ENCODE measurements around the gene SMARCD2.
A peak's percentile ranks its signal among the peaks of the same experiment; 100 is the strongest.

The SMARCD2 gene

GRCh38 chr17:63827801-63828221 lies 14.7 kb downstream of the SMARCD2 start:
- peak overlapping the region; percentile 96 for H3K4me3 ChIP-seq (ENCODE audit: low read depth in 1 of 2, low read length in 1 of 2)
- no peaks in the 10 kb centered on the region for H3K27me3 ChIP-seq
- H3K9me3 ChIP-seq = no peaks in the 10 kb centered on the region
- H3K4me1 ChIP-seq (ENCODE audit: control insufficient read depth in 1 of 2, insufficient read depth in 1 of 2, low read depth in 1 of 2, low read length in 1 of 2) = peaks cover 25 to 36% of the 10 kb centered on the region in 2 experiments
- peaks cover 57% of the 10 kb centered on the region for H3K36me3 ChIP-seq
- TF ChIP-seq CTCF (IDR thresholded peaks at IDR 0.05) = no peak
- peak overlapping the region; percentile 92 for H3K27ac ChIP-seq

GRCh38 chr17:63827002-63827800 lies 15.3 kb downstream of the SMARCD2 start, which contains the start of the genes FTSJ3 and PSMC5:
TSS of gene FTSJ3 (minus strand) at chr17:63827663. CDS start at chr17:63826902, 761 bp downstream.
TSS of gene PSMC5 (plus strand) at chr17:63827431. CDS start at chr17:63827491, 60 bp downstream.
- Histone ChIP-seq H3K27me3 (no peaks in the 10 kb centered on the region), H3K36me3 (peaks cover 57% of the 10 kb centered on the region), H3K4me3 (ENCODE audit: low read depth in 1 of 2, low read length in 1 of 2) (peak within 1 kb of the TSS; percentile 96), H3K4me1 (ENCODE audit: control insufficient read depth in 1 of 2, insufficient read depth in 1 of 2, low read depth in 1 of 2, low read length in 1 of 2) (peaks cover 25 to 36% of the 10 kb centered on the region in 2 experiments), H3K9me3 (no peaks in the 10 kb centered on the region), H3K27ac (peak within 1 kb of the TSS; percentile 92)
- peak; percentile 57 for TF ChIP-seq CTCF (IDR thresholded peaks at IDR 0.05)

GRCh38 chr17:63826468-63827001 lies 15.9 kb downstream of the SMARCD2 start:
- H3K4me1 ChIP-seq (ENCODE audit: control insufficient read depth in 1 of 2, insufficient read depth in 1 of 2, low read depth in 1 of 2, low read length in 1 of 2) = peaks cover 29 to 39% of the 10 kb centered on the region in 2 experiments
- H3K9me3 ChIP-seq = no peaks in the 10 kb centered on the region
- H3K27me3 ChIP-seq = no peaks in the 10 kb centered on the region
- peaks cover 57% of the 10 kb centered on the region for H3K36me3 ChIP-seq
- H3K27ac ChIP-seq = peak overlapping the region; percentile 92
- TF ChIP-seq CTCF (IDR thresholded peaks at IDR 0.05) = no peak
- H3K4me3 ChIP-seq (ENCODE audit: low read depth in 1 of 2, low read length in 1 of 2) = peak overlapping the region; percentile 96

GRCh38 chr17:63824362-63824761 lies 18.1 kb downstream of the SMARCD2 start:
- Histone ChIP-seq H3K27ac (peak overlapping the region; percentile 31), H3K4me1 (ENCODE audit: control insufficient read depth in 1 of 2, insufficient read depth in 1 of 2, low read depth in 1 of 2, low read length in 1 of 2) (peaks cover 51 to 55% of the 10 kb centered on the region in 2 experiments)

More at GRCh38 chr17:63824362-63824761, 18.1 kb downstream of the SMARCD2 start:
- H3K9me3 ChIP-seq = no peaks in the 10 kb centered on the region
- no peaks in the 10 kb centered on the region for H3K27me3 ChIP-seq
- TF ChIP-seq CTCF (IDR thresholded peaks at IDR 0.05) = no peak
- no peak overlapping the region for H3K4me3 ChIP-seq (ENCODE audit: low read depth in 1 of 2, low read length in 1 of 2)
- H3K36me3 ChIP-seq = peaks cover 57% of the 10 kb centered on the region
